ENCODE data around the gene RYR2. TPM values are rescaled to one million over a fixed set of nuclear protein-coding genes. Genes with fewer than 3 reads are reported as not detected.

The RYR2 gene
- total RNA-seq, 2 donors from 2014 or later, result 14.2 to 17.1 TPM

- no peak for TF ChIP-seq CTCF (IDR thresholded peaks at IDR 0.05)
- TF ChIP-seq POLR2A (IDR thresholded peaks at IDR 0.05), result no peak
- Histone ChIP-seq H3K4me3 (no peak overlapping the region), H3K36me3 (replicated peaks in 1 of 2; ENCODE audit: insufficient read depth in 1 of 2, low read depth in 2 of 2) (no peaks in the 10 kb centered on the region), H3K4me1 (no peaks in the 10 kb centered on the region), H3K27me3 (no peaks in the 10 kb centered on the region), H3K9me3 (no peaks in the 10 kb centered on the region), H3K27ac (no peak overlapping the region)
- DNase-seq (no peak), ATAC-seq (no peak)
- WGBS, 2 donors, result 81 to 98% methylated on average over 4 to 5 of the region's 5 CpGs
- intact Hi-C loops (cut with DNase I), result loop anchor here (10.0 kb wide), 1 partner anchor 956 kb away; no protein-coding TSS in a partner anchor
Observed at GRCh38 chr1:237570530-237570929, 528.5 kb downstream of the RYR2 start.

- Histone ChIP-seq H3K27me3 (no peaks in the 10 kb centered on the region), H3K27ac (no peak overlapping the region), H3K4me1 (no peaks in the 10 kb centered on the region), H3K9me3 (peaks cover 0 to 4% (median 0%) of the 10 kb centered on the region in 3 donors), H3K4me3 (no peak overlapping the region), H3K36me3 (replicated peaks in 1 of 2; ENCODE audit: insufficient read depth in 1 of 2, low read depth in 2 of 2) (no peaks in the 10 kb centered on the region)
- WGBS, 2 donors, result 30 to 48% methylated on average over 2 of the region's 2 CpGs
- ATAC-seq (no peak), DNase-seq (no peak)
- intact Hi-C loops (cut with DNase I), result loop anchor here (10.0 kb wide), 1 partner anchor 960 kb away; no protein-coding TSS in a partner anchor
- no peak for TF ChIP-seq POLR2A (IDR thresholded peaks at IDR 0.05)
- no peak for TF ChIP-seq CTCF (IDR thresholded peaks at IDR 0.05)
Observed at GRCh38 chr1:237574536-237574935, 532.6 kb downstream of the RYR2 start.

- intact Hi-C loops (cut with DNase I), result loop anchor here (10.0 kb wide), 1 partner anchor 964 kb away; no protein-coding TSS in a partner anchor
- Histone ChIP-seq H3K4me3 (no peak overlapping the region), H3K9me3 (peaks cover 0 to 8% (median 0%) of the 10 kb centered on the region in 3 donors), H3K36me3 (replicated peaks in 1 of 2; ENCODE audit: insufficient read depth in 1 of 2, low read depth in 2 of 2) (no peaks in the 10 kb centered on the region), H3K27ac (no peak overlapping the region), H3K27me3 (no peaks in the 10 kb centered on the region), H3K4me1 (no peaks in the 10 kb centered on the region)
- 91 to 94% methylated on average over 3 of the region's 3 CpGs for WGBS, 2 donors
- DNase-seq (no peak), ATAC-seq (no peak)
- no peak for TF ChIP-seq POLR2A (IDR thresholded peaks at IDR 0.05)
- TF ChIP-seq CTCF (IDR thresholded peaks at IDR 0.05), result no peak
Observed at GRCh38 chr1:237578540-237578939, 536.6 kb downstream of the RYR2 start.

- DNase-seq, result no peak
- Histone ChIP-seq H3K27me3 (no peaks in the 10 kb centered on the region), H3K4me1 (no peaks in the 10 kb centered on the region), H3K36me3 (replicated peaks in 1 of 2; ENCODE audit: insufficient read depth in 1 of 2, low read depth in 2 of 2) (no peaks in the 10 kb centered on the region), H3K27ac (no peak overlapping the region), H3K9me3 (peaks cover 0 to 8% (median 0%) of the 10 kb centered on the region in 3 donors), H3K4me3 (no peak overlapping the region)
- intact Hi-C loops (cut with DNase I), result no loop called here
- no peak for ATAC-seq
- WGBS, 2 donors, result 68 to 79% methylated on average over 2 of the region's 2 CpGs
- TF ChIP-seq CTCF (IDR thresholded peaks at IDR 0.05) (no peak), POLR2A (IDR thresholded peaks at IDR 0.05) (no peak)
Observed at GRCh38 chr1:237580726-237581125, 538.7 kb downstream of the RYR2 start.

GRCh38 chr1:237583270-237583669 lies 541.3 kb downstream of the RYR2 start:
- intact Hi-C loops (cut with DNase I), result no loop called here
- peaks cover 0 to 4% (median 0%) of the 10 kb centered on the region in 3 donors for H3K9me3 ChIP-seq
- DNase-seq, result no peak
- no peaks in the 10 kb centered on the region for H3K36me3 ChIP-seq (replicated peaks in 1 of 2; ENCODE audit: insufficient read depth in 1 of 2, low read depth in 2 of 2)
- H3K27me3 ChIP-seq, result no peaks in the 10 kb centered on the region
- H3K27ac ChIP-seq, result no peak overlapping the region
- H3K4me1 ChIP-seq, result no peaks in the 10 kb centered on the region
- no peak for ATAC-seq
- H3K4me3 ChIP-seq, result no peak overlapping the region
- no peak for TF ChIP-seq CTCF (IDR thresholded peaks at IDR 0.05)
- no peak for TF ChIP-seq POLR2A (IDR thresholded peaks at IDR 0.05)
